Measurements from ENCODE around the gene EIF5AL1.

EIF5AL1 gene

GRCh38 chr10:79559726-79560125 is 47.4 kb downstream of the EIF5AL1 start:
- Histone ChIP-seq H4K20me1 (ENCODE audit: insufficient read depth, low read length) (no peaks in the 10 kb centered on the region), H3K27ac (ENCODE audit: low read depth, low read length, poor library complexity, severe bottlenecking) (no peak overlapping the region), H3K9me3 (ENCODE audit: low read length) (no peaks in the 10 kb centered on the region), H3F3A (ENCODE audit: insufficient read depth, low read length) (no peaks in the 10 kb centered on the region), H3K4me2 (ENCODE audit: low read length) (no peak overlapping the region), H3K36me3 (ENCODE audit: insufficient read depth, low read length) (no peaks in the 10 kb centered on the region), H3K27me3 (ENCODE audit: insufficient read depth, low read length) (no peaks in the 10 kb centered on the region), H2AFZ (ENCODE audit: low read length) (no peak overlapping the region), H3K4me3 (ENCODE audit: low read depth, low read length, poor library complexity, severe bottlenecking) (no peak overlapping the region), H3K79me2 (ENCODE audit: insufficient read depth, low read length) (no peaks in the 10 kb centered on the region), H3K9ac (ENCODE audit: low read length) (no peak overlapping the region), H3K9me2 (ENCODE audit: low read depth, low read length) (no peaks in the 10 kb centered on the region), H3K4me1 (ENCODE audit: insufficient read depth, low read length, severe bottlenecking) (no peaks in the 10 kb centered on the region)
- TF ChIP-seq CTCF (IDR thresholded peaks at IDR 0.05; ENCODE audit: low read length) (no peak), EZH2 (IDR thresholded peaks at IDR 0.05; ENCODE audit: borderline replicate concordance, low read length) (no peak)

- H4K20me1 ChIP-seq (ENCODE audit: insufficient read depth, low read length): no peaks in the 10 kb centered on the region
- no peak for TF ChIP-seq CTCF (IDR thresholded peaks at IDR 0.05; ENCODE audit: low read length)
- no peak for TF ChIP-seq EZH2 (IDR thresholded peaks at IDR 0.05; ENCODE audit: borderline replicate concordance, low read length)
- no peaks in the 10 kb centered on the region for H3K4me1 ChIP-seq (ENCODE audit: insufficient read depth, low read length, severe bottlenecking)
- H3K4me2 ChIP-seq (ENCODE audit: low read length): no peak within 1 kb of the TSS
- no peaks in the 10 kb centered on the region for H3K79me2 ChIP-seq (ENCODE audit: insufficient read depth, low read length)
- H3F3A ChIP-seq (ENCODE audit: insufficient read depth, low read length): no peaks in the 10 kb centered on the region
- no peak within 1 kb of the TSS for H3K4me3 ChIP-seq (ENCODE audit: low read depth, low read length, poor library complexity, severe bottlenecking)
- no peaks in the 10 kb centered on the region for H3K36me3 ChIP-seq (ENCODE audit: insufficient read depth, low read length)
- no peaks in the 10 kb centered on the region for H3K9me2 ChIP-seq (ENCODE audit: low read depth, low read length)
- H2AFZ ChIP-seq (ENCODE audit: low read length): no peak within 1 kb of the TSS
- H3K27ac ChIP-seq (ENCODE audit: low read depth, low read length, poor library complexity, severe bottlenecking): no peak within 1 kb of the TSS
- no peak within 1 kb of the TSS for H3K9ac ChIP-seq (ENCODE audit: low read length)
- no peaks in the 10 kb centered on the region for H3K27me3 ChIP-seq (ENCODE audit: insufficient read depth, low read length)
- H3K9me3 ChIP-seq (ENCODE audit: low read length): no peaks in the 10 kb centered on the region
Observed at GRCh38 chr10:79560160-79560709, 47.9 kb downstream of the EIF5AL1 start, which contains the start of gene SFTPA2. Gene SFTPA2 (minus strand): TSS chr10:79560407. CDS start chr10:79559483, 924 bp downstream.

- no peaks in the 10 kb centered on the region for H4K20me1 ChIP-seq (ENCODE audit: insufficient read depth, low read length)
- H3K4me2 ChIP-seq (ENCODE audit: low read length): no peak overlapping the region
- H3K4me1 ChIP-seq (ENCODE audit: insufficient read depth, low read length, severe bottlenecking): no peaks in the 10 kb centered on the region
- H3K9me2 ChIP-seq (ENCODE audit: low read depth, low read length): no peaks in the 10 kb centered on the region
- H3F3A ChIP-seq (ENCODE audit: insufficient read depth, low read length): no peaks in the 10 kb centered on the region
- no peaks in the 10 kb centered on the region for H3K79me2 ChIP-seq (ENCODE audit: insufficient read depth, low read length)
- no peaks in the 10 kb centered on the region for H3K9me3 ChIP-seq (ENCODE audit: low read length)
- no peak overlapping the region for H3K9ac ChIP-seq (ENCODE audit: low read length)
- H3K36me3 ChIP-seq (ENCODE audit: insufficient read depth, low read length): no peaks in the 10 kb centered on the region
- TF ChIP-seq CTCF (IDR thresholded peaks at IDR 0.05; ENCODE audit: low read length) (no peak), EZH2 (IDR thresholded peaks at IDR 0.05; ENCODE audit: borderline replicate concordance, low read length) (no peak)
- no peak overlapping the region for H2AFZ ChIP-seq (ENCODE audit: low read length)
- no peak overlapping the region for H3K4me3 ChIP-seq (ENCODE audit: low read depth, low read length, poor library complexity, severe bottlenecking)
- no peaks in the 10 kb centered on the region for H3K27me3 ChIP-seq (ENCODE audit: insufficient read depth, low read length)
- no peak overlapping the region for H3K27ac ChIP-seq (ENCODE audit: low read depth, low read length, poor library complexity, severe bottlenecking)
Observed at GRCh38 chr10:79561257-79561656, 48.9 kb downstream of the EIF5AL1 start.

Data from OCI-LY1 (cell line).